ENCODE data around the gene ABLIM1.
A peak's percentile ranks its signal among the peaks of the same experiment; 100 is the strongest.

ABLIM1 gene

GRCh38 chr10:114548662-114549061, 109.4 kb downstream of the ABLIM1 start:
- Histone ChIP-seq H3K4me3 (ENCODE audit: low read depth, low read length) (no peak overlapping the region), H3K9me3 (ENCODE audit: severe bottlenecking) (no peaks in the 10 kb centered on the region), H3K27ac (0 out of 2 replicates have a peak overlapping the region, but pooled peaks have one; percentile 14), H3K27me3 (ENCODE audit: insufficient read depth, low read depth, severe bottlenecking) (no peaks in the 10 kb centered on the region), H3K36me3 (no peaks in the 10 kb centered on the region)
- peak; percentile 78 for TF ChIP-seq CTCF (IDR thresholded peaks at IDR 0.05; ENCODE audit: low read depth, low read length)
- DNase-seq: peak; percentile 65

- Histone ChIP-seq H3K4me3 (ENCODE audit: low read depth, low read length) (no peak overlapping the region), H3K36me3 (no peaks in the 10 kb centered on the region; the same call in 1 of the 2 replicates), H3K9me3 (ENCODE audit: severe bottlenecking) (no peaks in the 10 kb centered on the region), H3K27me3 (ENCODE audit: insufficient read depth, low read depth, severe bottlenecking) (no peaks in the 10 kb centered on the region), H3K27ac (no peak overlapping the region)
- TF ChIP-seq CTCF (IDR thresholded peaks at IDR 0.05; ENCODE audit: low read depth, low read length): no peak
- no peak for DNase-seq
Measured at GRCh38 chr10:114547514-114547913, 110.6 kb downstream of the ABLIM1 start.

- no peak for DNase-seq
- no peaks in the 10 kb centered on the region; the same call in 1 of the 2 replicates for H3K36me3 ChIP-seq
- H3K27ac ChIP-seq: no peak overlapping the region
- TF ChIP-seq CTCF (IDR thresholded peaks at IDR 0.05; ENCODE audit: low read depth, low read length): no peak
- H3K9me3 ChIP-seq (ENCODE audit: severe bottlenecking): no peaks in the 10 kb centered on the region
- H3K27me3 ChIP-seq (ENCODE audit: insufficient read depth, low read depth, severe bottlenecking): no peaks in the 10 kb centered on the region
- H3K4me3 ChIP-seq (ENCODE audit: low read depth, low read length): no peak overlapping the region
Measured at GRCh38 chr10:114547056-114547455, 111.0 kb downstream of the ABLIM1 start.

GRCh38 chr10:114545819-114546218, 112.3 kb downstream of the ABLIM1 start:
- H3K27me3 ChIP-seq (ENCODE audit: insufficient read depth, low read depth, severe bottlenecking): no peaks in the 10 kb centered on the region
- no peak overlapping the region for H3K27ac ChIP-seq
- no peak overlapping the region for H3K4me3 ChIP-seq (ENCODE audit: low read depth, low read length)
- peaks cover 2% of the 10 kb centered on the region for H3K9me3 ChIP-seq (ENCODE audit: severe bottlenecking)
- no peak for TF ChIP-seq CTCF (IDR thresholded peaks at IDR 0.05; ENCODE audit: low read depth, low read length)
- DNase-seq: no peak
- H3K36me3 ChIP-seq: no peaks in the 10 kb centered on the region; the same call in 1 of the 2 replicates

- Histone ChIP-seq H3K27ac (no peak overlapping the region), H3K27me3 (ENCODE audit: insufficient read depth, low read depth, severe bottlenecking) (no peaks in the 10 kb centered on the region), H3K4me3 (ENCODE audit: low read depth, low read length) (no peak overlapping the region), H3K9me3 (ENCODE audit: severe bottlenecking) (peaks cover 4% of the 10 kb centered on the region), H3K36me3 (no peaks in the 10 kb centered on the region; the same call in 1 of the 2 replicates)
- DNase-seq: no peak
- no peak for TF ChIP-seq CTCF (IDR thresholded peaks at IDR 0.05; ENCODE audit: low read depth, low read length)
Measured at GRCh38 chr10:114545071-114545470, 113.0 kb downstream of the ABLIM1 start.

GRCh38 chr10:114544045-114544659, 113.9 kb downstream of the ABLIM1 start:
- TF ChIP-seq CTCF (IDR thresholded peaks at IDR 0.05; ENCODE audit: low read depth, low read length): no peak
- no peak for DNase-seq
- Histone ChIP-seq H3K27ac (no peak overlapping the region), H3K4me3 (ENCODE audit: low read depth, low read length) (no peak overlapping the region), H3K36me3 (no peaks in the 10 kb centered on the region; the same call in 1 of the 2 replicates), H3K27me3 (ENCODE audit: insufficient read depth, low read depth, severe bottlenecking) (no peaks in the 10 kb centered on the region), H3K9me3 (ENCODE audit: severe bottlenecking) (peaks cover 4% of the 10 kb centered on the region)
